ENCODE measurements around the gene FXR2. TPM values are rescaled to one million over a fixed set of nuclear protein-coding genes. Genes with fewer than 3 reads are reported as not detected.
A peak's percentile ranks its signal among the peaks of the same experiment; 100 is the strongest.

FXR2 gene
- total and polyA plus RNA-seq, 10 of the 15 experiments (the other 5 are each of a cell fraction or from before 2014, with no cell fraction given): 1.6 to 33.3 (median 22.0) TPM

- no peaks in the 10 kb centered on the region for H3K36me3 ChIP-seq (ENCODE audit: control insufficient read depth in 2 of 2, insufficient read depth in 2 of 2, low read length in 1 of 2)
- ChIA-PET CTCF (interaction anchor here (0.7 to 1.2 kb wide), 3 partner anchors 9 to 1117 kb away, joined by 3 to 4 read pairs (median 3); no protein-coding TSS in a partner anchor), POLR2A (interaction anchor here (0.6 to 1.8 kb wide), 5 partner anchors 36 to 248 kb away, joined by 3 to 8 read pairs (median 3); partner anchors contain the start of genes FXR2 and TP53), SMC1A (ENCODE audit: uncharacterized antibody, unreplicated experiment) (interaction anchor here (0.8 to 1.2 kb wide), 2 partner anchors 36 to 246 kb away, joined by 3 to 5 read pairs; partner anchors contain the start of gene TP53), RAD21 (ENCODE audit: unreplicated experiment) (interaction anchor here (0.9 to 1.2 kb wide), 2 partner anchors 36 kb away, joined by 3 read pairs; partner anchors contain the start of gene TP53)
- H3K4me2 ChIP-seq (ENCODE audit: control insufficient read depth, insufficient read depth): peak overlapping the region; percentile 59
- peak overlapping the region; percentile 54; the same call in 1 of the 2 replicates for H3K4me3 ChIP-seq
- H3K4me1 ChIP-seq (ENCODE audit: control insufficient read depth, insufficient read depth, low read length): peaks cover 3% of the 10 kb centered on the region; the same call in 1 of the 2 replicates
- H3K9me3 ChIP-seq (replicated peaks; ENCODE audit: control insufficient read depth, insufficient read depth, low read length): no peaks in the 10 kb centered on the region
- H2AFZ ChIP-seq (ENCODE audit: control insufficient read depth, low read depth, low read length): no peak overlapping the region
- 6% methylated on average over 23 of the region's 45 CpGs for WGBS (ENCODE audit: insufficient coverage, insufficient replicate concordance, low lambda C conversion rate, missing lambda C conversion rate)
- H3K27me3 ChIP-seq (replicated peaks in 1 of 2; ENCODE audit: control insufficient read depth in 2 of 2, insufficient read depth in 2 of 2, low read length in 1 of 2): peaks cover 5 to 11% of the 10 kb centered on the region in 2 experiments
- H4K20me1 ChIP-seq (ENCODE audit: control insufficient read depth, insufficient read depth): no peaks in the 10 kb centered on the region
- DNase-seq (ENCODE audit: low read depth, low spot score): no peak
- H3K9ac ChIP-seq (ENCODE audit: control insufficient read depth, insufficient read depth, low read length): no peak overlapping the region
- intact Hi-C loops (cut with micrococcal nuclease; ENCODE audit: unreplicated experiment) (no loop called here), in situ Hi-C loops (cut with MboI) (no loop called here)
- ATAC-seq: no peak
- H3K79me2 ChIP-seq (ENCODE audit: control insufficient read depth, insufficient read depth, low read length): no peaks in the 10 kb centered on the region
- FAIRE-seq: no peak
- no peak overlapping the region for H3K27ac ChIP-seq (ENCODE audit: control insufficient read depth, insufficient read depth)
- no TSS peak for BruUV-seq (replicated peaks)
- TF ChIP-seq MEF2B (IDR thresholded peaks at IDR 0.05; ENCODE audit: partially characterized antibody, poor library complexity, severe bottlenecking) (no peak), ATF2 (IDR thresholded peaks at IDR 0.05; ENCODE audit: low read length) (no peak), RBBP5 (conservative IDR thresholded peaks at IDR 0.05) (no peak), SUPT20H (IDR thresholded peaks at IDR 0.05; ENCODE audit: borderline replicate concordance, control insufficient read depth, low read depth, low read length) (no peak), PKNOX1 (IDR thresholded peaks at IDR 0.05) (no peak), ELK1 (IDR thresholded peaks at IDR 0.05; ENCODE audit: low read depth, low read length) (no peak), CBX3 (IDR thresholded peaks at IDR 0.05; ENCODE audit: borderline replicate concordance, low read depth) (no peak), RFX5 (IDR thresholded peaks at IDR 0.05; ENCODE audit: low read depth, low read length) (no peak), NKRF (conservative IDR thresholded peaks at IDR 0.05) (no peak), HSF1 (IDR thresholded peaks at IDR 0.05; ENCODE audit: low read depth, low read length) (no peak), SUZ12 (IDR thresholded peaks at IDR 0.05; ENCODE audit: unreplicated experiment) (peak; percentile 77)
- TF ChIP-seq, protein P1, sequence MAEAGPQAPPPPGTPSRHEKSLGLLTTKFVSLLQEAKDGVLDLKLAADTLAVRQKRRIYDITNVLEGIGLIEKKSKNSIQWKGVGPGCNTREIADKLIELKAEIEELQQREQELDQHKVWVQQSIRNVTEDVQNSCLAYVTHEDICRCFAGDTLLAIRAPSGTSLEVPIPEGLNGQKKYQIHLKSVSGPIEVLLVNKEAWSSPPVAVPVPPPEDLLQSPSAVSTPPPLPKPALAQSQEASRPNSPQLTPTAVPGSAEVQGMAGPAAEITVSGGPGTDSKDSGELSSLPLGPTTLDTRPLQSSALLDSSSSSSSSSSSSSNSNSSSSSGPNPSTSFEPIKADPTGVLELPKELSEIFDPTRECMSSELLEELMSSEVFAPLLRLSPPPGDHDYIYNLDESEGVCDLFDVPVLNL (IDR thresholded peaks at IDR 0.05; ENCODE audit: low read depth, low read length): no peak
- TF ChIP-seq, protein P2, sequence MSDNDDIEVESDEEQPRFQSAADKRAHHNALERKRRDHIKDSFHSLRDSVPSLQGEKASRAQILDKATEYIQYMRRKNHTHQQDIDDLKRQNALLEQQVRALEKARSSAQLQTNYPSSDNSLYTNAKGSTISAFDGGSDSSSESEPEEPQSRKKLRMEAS (IDR thresholded peaks at IDR 0.05; ENCODE audit: low read depth, low read length): no peak
These were observed 36.5 kb upstream of the FXR2 start for GRCh38 chr17:7651097-7651664.
